Common myeloid progenitor, CD34-positive (primary cell): ENCODE data around the gene WDR7.

Source experiments
- CTCF ChIA-PET: fragments of 350-600 bp; sonication (Branson Sonifier 250); formaldehyde crosslinking; loops from one replicate; lab custom pipeline; 2021; ENCODE audit warnings: antibody characterized with exemption; lab: Charles Lee
- POLR2A ChIA-PET: fragments of 350-600 bp; sonication (Branson Sonifier 250); formaldehyde crosslinking; loops from one replicate; lab custom pipeline; 2021; ENCODE audit warnings: antibody characterized with exemption; lab: Charles Lee
- DNase-seq, 3 donors: peaks; one replicate each; pipeline versions ENCODE4 v3.0.0 to v3.0.0-alpha.2; 2013
- H3K27ac ChIP-seq, 2 experiments: 1 replicate in 1 of 2; 2 replicates in 1 of 2; pipeline ENCODE4 v1.7.0; 2013; ENCODE audit warnings: inconsistent platforms in 2 of 2, low read length in 2 of 2, mild to moderate bottlenecking in 2 of 2, low read depth in 1 of 2, moderate library complexity in 1 of 2; ENCODE audit not compliant: severe bottlenecking in 2 of 2, insufficient read depth in 1 of 2, poor library complexity in 1 of 2
- H3K27me3 ChIP-seq, 5 experiments: replicated peaks in 2 of 5; 1 replicate in 3 of 5; 2 replicates in 2 of 5; pipeline versions ENCODE4 v1.6.1 to v1.7.0; 2013; ENCODE audit warnings: low read length in 4 of 5, mild to moderate bottlenecking in 2 of 5, moderate library complexity in 2 of 5, inconsistent platforms in 1 of 5; ENCODE audit not compliant: insufficient read depth in 5 of 5, control insufficient read depth in 4 of 5
- H3K36me3 ChIP-seq, 4 experiments: 1 replicate in 2 of 4; 2 replicates in 2 of 4; pipeline versions ENCODE4 v1.6.1 to v1.7.0; 2013; ENCODE audit warnings: low read length in 3 of 4, control low read depth in 1 of 4, mild to moderate bottlenecking in 1 of 4; ENCODE audit not compliant: control insufficient read depth in 4 of 4, insufficient read depth in 4 of 4
- H3K4me1 ChIP-seq, 4 experiments: 1 replicate in 3 of 4; 2 replicates in 1 of 4; pipeline versions ENCODE4 v1.6.1 to v1.7.1; 2013; ENCODE audit warnings: low read length in 3 of 4, mild to moderate bottlenecking in 3 of 4, control low read depth in 1 of 4, inconsistent platforms in 1 of 4, moderate library complexity in 1 of 4; ENCODE audit not compliant: control insufficient read depth in 4 of 4, insufficient read depth in 4 of 4; ENCODE audit errors: control extremely low read depth in 1 of 4
- H3K4me3 ChIP-seq, 7 experiments: 1 replicate in 4 of 7; 2 replicates in 3 of 7; pipeline versions ENCODE4 v1.5.1 to v1.7.0; 2013; ENCODE audit warnings: mild to moderate bottlenecking in 7 of 7, low read length in 6 of 7, moderate library complexity in 6 of 7, inconsistent platforms in 2 of 7, low read depth in 2 of 7, control low read depth in 1 of 7; ENCODE audit not compliant: insufficient read depth in 4 of 7, control insufficient read depth in 1 of 7; ENCODE audit errors: extremely low read depth in 1 of 7
- H3K9me3 ChIP-seq, 5 experiments: 1 replicate in 4 of 5; 2 replicates in 1 of 5; pipeline versions ENCODE4 v1.6.1 to v1.7.1; 2013; ENCODE audit warnings: low read length in 4 of 5, mild to moderate bottlenecking in 2 of 5, inconsistent platforms in 1 of 5, low read depth in 1 of 5, moderate library complexity in 1 of 5; ENCODE audit not compliant: control insufficient read depth in 4 of 5, insufficient read depth in 2 of 5; ENCODE audit errors: control extremely low read depth in 1 of 5
- WGBS: methylation state at CpG from one replicate; pipeline ENCODE4 v1.1.5; 2013; ENCODE audit not compliant: insufficient coverage; 5-methylcytosine and 5-hydroxymethylcytosine counted together

The WDR7 gene

DNA sequence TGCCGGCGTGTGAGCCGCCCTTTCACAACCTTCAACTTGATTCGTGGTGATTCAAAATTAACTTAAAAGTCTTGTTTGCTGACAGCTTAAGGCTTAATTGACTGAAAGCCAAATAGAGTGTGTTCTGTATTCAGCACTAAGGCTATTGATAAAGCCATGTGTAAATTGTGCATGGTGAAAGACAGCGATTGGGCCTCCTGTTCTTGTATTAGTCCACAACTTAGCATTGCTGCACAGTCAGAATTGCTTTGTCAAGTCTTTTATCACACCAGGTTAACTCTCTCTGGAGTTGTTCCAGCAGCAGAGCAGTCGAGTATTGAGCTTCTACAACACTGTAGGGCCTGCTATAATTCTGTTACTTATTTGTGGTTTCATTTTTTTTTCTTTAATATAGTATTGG is 210.1 kb downstream of the WDR7 start:
- Histone ChIP-seq H3K4me3 (no peak overlapping the region), H3K27ac (no peak overlapping the region), H3K27me3 (no peaks in the 10 kb centered on the region), H3K4me1 (no peaks in the 10 kb centered on the region), H3K36me3 (no peaks in the 10 kb centered on the region), H3K9me3 (no peaks in the 10 kb centered on the region)
- WGBS = 96% methylated on average over 4 of the region's 6 CpGs
- ChIA-PET POLR2A (no interaction called here), CTCF (no interaction called here)
- no peak for DNase-seq

- H3K4me1 ChIP-seq = peaks cover 0 to 6% (median 1%) of the 10 kb centered on the region in 4 experiments
- peak; percentile 60 to 81 (median 80) for DNase-seq
- POLR2A ChIA-PET = interaction anchor here (0.5 kb wide), 1 partner anchor 958 kb away, joined by 3 read pairs; no protein-coding TSS in a partner anchor
- WGBS = 100% methylated on average over 1 of the region's 2 CpGs
- H3K27ac ChIP-seq = no peak overlapping the region
- no peaks in the 10 kb centered on the region for H3K9me3 ChIP-seq
- H3K4me3 ChIP-seq = no peak overlapping the region
- H3K36me3 ChIP-seq = no peaks in the 10 kb centered on the region
- no peaks in the 10 kb centered on the region for H3K27me3 ChIP-seq
- CTCF ChIA-PET = interaction anchor here (0.8 to 1.6 kb wide), 5 partner anchors 11 to 547 kb away, joined by 3 to 5 read pairs (median 4); no protein-coding TSS in a partner anchor
These were observed 218.1 kb downstream of the WDR7 start for GRCh38 chr18:56869189-56869777.

GRCh38 chr18:56870982-56871381 is 219.8 kb downstream of the WDR7 start:
- Histone ChIP-seq H3K9me3 (no peaks in the 10 kb centered on the region), H3K4me1 (peaks cover 0 to 6% (median 1%) of the 10 kb centered on the region in 4 experiments), H3K27me3 (no peaks in the 10 kb centered on the region), H3K27ac (no peak overlapping the region), H3K36me3 (no peaks in the 10 kb centered on the region), H3K4me3 (no peak overlapping the region)
- no CpG with 5 or more reads among the region's 2 CpGs for WGBS
- DNase-seq = no peak
- ChIA-PET POLR2A (no interaction called here), CTCF (interaction anchor here (0.6 kb wide), 1 partner anchor 618 kb away, joined by 4 read pairs; no protein-coding TSS in a partner anchor)

DNA sequence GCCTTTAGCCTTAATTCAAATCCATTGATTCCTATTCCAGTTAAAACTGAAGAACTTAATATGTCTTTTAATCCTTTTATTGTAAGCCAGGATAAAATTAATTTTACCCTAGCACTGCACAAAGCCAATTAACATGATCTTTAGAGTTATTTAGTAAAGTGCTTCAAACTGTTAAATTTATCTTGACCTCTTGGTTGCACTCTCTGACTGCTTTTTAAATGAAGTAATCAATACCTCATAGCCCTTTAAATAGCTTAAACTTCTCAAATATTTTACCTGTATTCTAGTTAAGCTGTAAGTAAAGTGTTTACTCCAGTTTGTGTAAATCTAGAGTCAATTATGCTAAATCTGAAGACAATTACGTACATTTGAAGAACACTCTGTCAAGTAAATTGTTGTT is 221.0 kb downstream of the WDR7 start:
- Histone ChIP-seq H3K36me3 (no peaks in the 10 kb centered on the region), H3K9me3 (no peaks in the 10 kb centered on the region), H3K27me3 (no peaks in the 10 kb centered on the region), H3K4me1 (peaks cover 0 to 6% (median 1%) of the 10 kb centered on the region in 4 experiments), H3K27ac (no peak overlapping the region), H3K4me3 (no peak overlapping the region)
- DNase-seq = no peak
- ChIA-PET POLR2A (no interaction called here), CTCF (no interaction called here)
- WGBS = no CpG with 5 or more reads among the region's 1 CpG

GRCh38 chr18:56873441-56874140 is 222.4 kb downstream of the WDR7 start:
- Histone ChIP-seq H3K27ac (no peak overlapping the region), H3K4me3 (no peak overlapping the region), H3K9me3 (no peaks in the 10 kb centered on the region), H3K4me1 (peaks cover 0 to 6% (median 1%) of the 10 kb centered on the region in 4 experiments), H3K36me3 (no peaks in the 10 kb centered on the region), H3K27me3 (no peaks in the 10 kb centered on the region)
- peak in 1 of 3 donors; percentile 2 for DNase-seq
- WGBS = 93% methylated on average over 6 of the region's 6 CpGs
- ChIA-PET POLR2A (no interaction called here), CTCF (no interaction called here)

DNA sequence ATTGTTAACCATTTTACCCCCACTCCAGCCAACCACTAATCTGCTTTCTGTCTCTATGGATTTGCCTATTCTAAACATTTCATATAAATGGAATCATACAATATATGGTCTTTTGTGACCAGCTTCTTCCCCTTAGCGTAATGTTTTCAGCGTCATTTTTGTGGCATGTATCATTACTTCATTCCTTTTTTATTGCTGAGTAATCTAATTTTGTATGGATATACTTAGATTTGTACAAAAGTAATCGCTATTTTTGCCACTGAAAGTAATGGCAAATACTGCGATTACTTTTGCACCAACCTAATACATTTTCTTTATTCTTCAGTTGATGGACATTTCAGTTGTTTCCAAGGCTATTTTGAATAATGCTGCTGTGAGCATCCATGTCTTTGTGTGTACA is 227.6 kb downstream of the WDR7 start:
- no peak overlapping the region for H3K4me3 ChIP-seq
- ChIA-PET POLR2A (no interaction called here), CTCF (no interaction called here)
- H3K4me1 ChIP-seq = peaks cover 0 to 4% (median under 1%) of the 10 kb centered on the region in 4 experiments
- H3K27me3 ChIP-seq = no peaks in the 10 kb centered on the region
- DNase-seq = no peak
- H3K9me3 ChIP-seq = no peaks in the 10 kb centered on the region
- H3K27ac ChIP-seq = no peak overlapping the region
- WGBS = no CpG with 5 or more reads among the region's 4 CpGs
- peaks cover 0 to 3% (median under 1%) of the 10 kb centered on the region in 4 experiments for H3K36me3 ChIP-seq

DNA sequence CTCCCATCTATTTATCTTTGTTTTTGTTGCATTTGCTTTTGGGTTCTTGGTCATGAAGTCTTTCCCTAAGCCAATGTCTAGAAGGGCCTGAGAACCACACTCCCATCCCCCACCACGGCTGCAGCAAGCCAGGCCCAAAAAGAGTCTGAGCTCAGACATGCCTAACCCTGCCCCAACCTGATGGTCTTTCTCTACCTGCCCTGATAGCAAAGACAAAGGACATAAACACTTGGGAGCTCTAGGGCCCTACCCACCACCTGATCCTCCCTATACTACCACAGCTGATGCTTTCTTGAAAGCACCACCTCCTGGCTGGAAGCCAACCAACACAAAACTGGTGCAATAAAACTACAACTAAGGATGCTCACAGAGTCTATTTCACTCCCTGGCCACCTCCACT is 233.4 kb downstream of the WDR7 start:
- no peaks in the 10 kb centered on the region for H3K9me3 ChIP-seq
- DNase-seq = no peak
- peaks cover 0 to 3% (median under 1%) of the 10 kb centered on the region in 4 experiments for H3K36me3 ChIP-seq
- H3K27ac ChIP-seq = no peak overlapping the region
- ChIA-PET POLR2A (no interaction called here), CTCF (no interaction called here)
- 100% methylated on average over 1 of the region's 1 CpG for WGBS
- H3K4me3 ChIP-seq = no peak overlapping the region
- no peaks in the 10 kb centered on the region for H3K27me3 ChIP-seq
- no peaks in the 10 kb centered on the region for H3K4me1 ChIP-seq
